ENCODE data around the gene CAPN5. TPM values are rescaled to one million over a fixed set of nuclear protein-coding genes. Genes with fewer than 3 reads are reported as not detected.
"Not testable (repeated sequence)": the region's sequence is repeated elsewhere in the genome, so short reads cannot be mapped to it uniquely, and the experiment has no call there.

CAPN5 gene
- total RNA-seq, 1 experiment from 2014 or later: 12.9 TPM

DNA sequence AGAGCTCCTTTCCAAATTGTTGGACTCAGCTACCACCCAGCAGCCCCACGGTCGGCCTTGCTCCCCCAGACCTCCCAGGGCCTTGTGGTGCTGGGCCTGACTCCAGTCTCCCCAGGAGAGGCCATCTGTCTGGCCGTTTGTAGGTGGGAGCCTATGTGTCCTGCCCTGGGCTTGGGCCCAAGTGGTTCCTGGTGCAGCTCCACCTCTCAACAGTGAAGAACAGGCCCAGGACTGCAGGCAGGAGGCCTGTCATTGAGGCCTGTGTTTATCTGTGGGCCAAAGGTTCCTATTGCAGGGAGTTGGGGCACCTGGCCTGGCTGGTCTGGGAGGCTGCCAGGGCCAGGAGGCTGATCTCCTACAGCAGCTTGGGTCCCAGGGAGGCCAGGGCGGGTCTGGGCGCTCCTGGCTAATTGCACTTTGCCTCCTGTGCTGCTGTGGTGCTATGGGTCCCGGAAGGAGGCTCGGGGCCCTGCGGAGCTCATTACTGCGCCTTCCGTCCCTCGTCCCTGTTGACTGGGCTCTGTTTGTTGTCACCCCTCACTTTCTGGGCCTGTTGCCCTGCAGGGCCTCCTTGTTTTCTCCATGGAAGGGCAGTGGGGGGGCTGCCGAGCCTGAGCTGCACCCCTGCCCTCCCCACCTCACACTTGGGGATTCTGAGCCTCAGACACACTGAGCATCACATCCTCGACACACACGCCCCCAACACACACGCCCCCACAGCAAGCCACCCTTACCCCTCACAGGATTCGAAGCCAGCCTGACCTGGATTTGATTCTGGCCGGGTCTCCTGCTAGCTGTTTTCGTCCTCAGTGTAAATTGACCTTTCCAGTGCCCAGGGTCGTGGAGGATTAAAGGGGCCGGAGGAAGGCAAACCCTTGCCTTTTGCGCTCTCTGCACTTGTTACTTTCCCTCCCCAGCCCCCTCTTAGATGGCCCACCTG, 29.1 kb downstream of the CAPN5 start:
- DNase-seq (ENCODE audit: low read depth): no peak

DNA sequence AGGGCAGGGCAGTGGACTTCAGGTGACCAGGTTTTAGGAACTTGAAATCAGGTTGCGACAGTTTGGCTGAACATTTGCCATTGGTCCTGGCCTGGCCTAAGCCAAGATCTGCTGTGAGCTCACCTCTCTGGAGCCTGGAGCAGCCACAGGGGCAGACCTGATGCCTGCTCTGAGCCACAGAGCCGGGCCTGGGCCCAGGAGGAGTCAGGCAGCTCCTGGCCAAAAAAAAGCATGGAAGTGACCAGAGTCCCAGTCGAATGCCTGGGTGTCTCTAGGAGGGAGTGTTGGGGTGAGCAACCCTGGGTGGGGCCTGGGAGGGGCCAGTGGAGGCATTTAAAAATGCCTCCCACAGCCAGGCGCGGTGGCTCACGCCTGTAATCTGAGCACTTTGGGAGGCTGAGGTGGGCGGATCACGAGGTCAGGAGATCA, 29.8 kb downstream of the CAPN5 start:
- DNase-seq (ENCODE audit: low read depth): no peak

DNA sequence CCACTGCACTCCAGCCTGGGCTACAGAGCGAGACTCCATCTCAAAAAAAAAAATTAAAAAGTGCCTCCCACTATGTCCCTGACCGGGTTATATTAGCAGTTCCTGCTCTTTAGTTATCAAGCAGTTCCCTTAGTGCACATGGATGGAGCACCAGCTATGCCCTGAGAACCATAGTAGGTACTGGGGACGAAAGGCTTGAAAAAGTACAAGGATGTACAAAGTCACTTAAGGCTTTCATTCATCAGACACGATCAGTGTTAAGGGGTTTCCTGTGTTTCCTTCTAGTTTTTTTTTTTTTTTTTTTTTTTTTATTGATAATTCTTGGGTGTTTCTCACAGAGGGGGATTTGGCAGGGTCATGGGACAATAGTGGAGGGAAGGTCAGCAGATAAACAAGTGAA, 30.4 kb downstream of the CAPN5 start:
- not testable (repeated sequence) for DNase-seq (ENCODE audit: low read depth)

DNA sequence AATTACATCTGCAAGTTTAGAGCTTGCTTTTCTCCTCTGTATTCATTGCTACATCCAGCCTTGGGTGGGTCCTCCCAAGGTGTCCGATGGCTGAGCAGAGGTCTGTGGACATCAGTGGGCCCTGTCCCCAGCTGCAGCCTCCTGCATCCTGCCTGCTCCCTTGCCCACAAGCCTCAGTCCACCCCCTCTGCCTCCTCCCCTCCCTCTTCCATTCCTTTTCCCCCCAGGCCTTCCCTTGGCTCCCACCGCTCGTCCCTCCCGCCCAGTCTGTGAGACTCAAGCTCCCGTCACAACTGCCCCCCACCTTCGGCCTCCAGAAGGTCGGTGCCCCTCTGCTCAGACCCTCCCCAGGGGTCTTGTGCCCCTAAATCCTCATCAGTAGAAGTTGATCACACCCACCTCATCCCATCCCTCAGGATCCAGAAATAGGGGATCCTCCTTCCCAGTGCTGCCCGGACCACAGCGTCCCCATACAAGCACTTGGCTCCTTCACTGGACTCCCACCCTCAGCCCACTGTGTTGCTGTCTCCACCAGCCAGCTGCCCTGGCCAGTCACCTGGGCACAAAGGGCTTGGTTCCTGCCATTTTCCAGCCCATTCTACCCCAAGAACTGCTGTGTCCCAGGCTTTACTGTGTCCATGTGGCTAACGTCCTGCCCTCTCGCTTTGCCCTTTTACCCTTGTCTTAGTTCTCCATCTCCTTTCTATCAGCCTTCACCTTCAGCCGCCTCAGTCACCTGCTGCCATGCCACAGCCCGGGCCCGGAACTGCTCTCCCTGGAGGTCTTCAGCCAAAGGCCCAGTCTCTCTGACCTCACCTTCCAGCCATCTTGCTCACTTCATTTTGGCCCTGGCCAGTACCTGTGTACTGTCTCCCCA, 33.6 kb downstream of the CAPN5 start:
- DNase-seq (ENCODE audit: low read depth): no peak

DNA sequence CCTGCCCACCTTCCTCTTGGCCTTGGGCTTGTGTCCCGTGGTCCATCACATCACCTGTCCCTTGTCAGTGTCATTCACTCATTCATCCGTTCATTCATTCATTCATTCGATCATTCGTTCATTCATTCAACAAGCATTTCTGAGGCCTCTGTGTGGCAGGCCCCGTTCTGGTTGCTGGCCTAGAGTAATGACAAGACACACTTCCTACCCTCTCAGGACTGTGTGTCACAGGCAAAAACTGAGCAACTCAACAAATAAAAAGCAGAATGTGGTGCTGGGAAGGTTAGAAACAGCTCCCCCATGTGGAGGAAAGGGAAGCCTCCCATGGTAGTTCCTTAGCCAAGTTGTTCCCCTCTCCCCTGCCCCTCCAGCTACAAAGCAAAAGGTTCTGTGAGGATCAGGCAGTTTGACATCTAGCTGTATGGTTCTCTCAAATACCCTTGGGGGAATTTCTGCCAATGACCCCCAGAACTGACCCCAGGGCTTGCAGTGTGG, 34.3 kb downstream of the CAPN5 start:
- DNase-seq (ENCODE audit: low read depth): no peak

DNA sequence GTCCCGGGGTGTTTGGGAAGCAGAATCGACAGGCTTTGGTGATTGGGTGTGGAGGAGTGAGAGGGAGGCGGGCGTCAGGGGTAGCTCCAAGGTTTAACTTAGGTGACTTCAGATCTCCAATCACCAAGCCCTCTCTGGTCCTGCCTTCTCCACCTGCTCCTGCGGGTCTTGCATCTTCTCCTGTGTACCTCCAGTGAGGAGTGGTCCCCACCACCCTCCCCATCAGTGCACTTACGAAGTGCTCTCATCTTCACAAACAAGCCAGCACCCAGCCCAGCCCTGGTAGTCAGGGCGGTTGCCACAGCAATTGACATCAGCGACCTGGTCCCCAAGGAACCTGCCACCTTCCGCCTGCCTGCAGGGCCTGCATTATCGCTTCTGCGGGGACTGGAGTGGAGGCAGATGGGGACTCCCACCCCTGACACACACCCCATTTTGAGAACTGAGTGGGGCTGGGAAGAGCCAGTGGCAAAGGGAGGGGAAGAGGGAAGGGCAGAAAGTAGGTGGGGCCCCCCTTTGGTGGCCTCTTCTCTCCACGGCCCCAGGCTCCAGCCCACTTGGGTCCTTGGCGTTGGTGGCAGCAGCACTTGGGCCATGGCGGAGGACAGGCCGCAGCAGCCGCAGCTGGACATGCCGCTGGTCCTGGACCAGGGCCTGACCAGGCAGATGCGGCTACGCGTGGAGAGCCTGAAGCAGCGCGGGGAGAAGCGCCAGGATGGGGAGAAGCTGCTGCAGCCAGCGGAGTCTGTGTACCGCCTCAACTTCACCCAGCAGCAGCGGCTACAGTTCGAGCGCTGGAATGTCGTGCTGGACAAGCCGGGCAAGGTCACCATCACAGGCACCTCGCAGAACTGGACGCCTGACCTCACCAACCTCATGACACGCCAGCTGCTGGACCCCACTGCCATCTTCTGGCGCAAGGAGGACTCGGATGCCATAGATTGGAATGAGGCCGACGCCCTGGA, 35.8 kb downstream of the CAPN5 start, which contains the start of gene OMP:
OMP (plus strand) TSS at position 595 of the 965 bp plus-strand sequence; CDS start at position 595, 0 bp downstream.
- no peak for DNase-seq (ENCODE audit: low read depth)

DNA sequence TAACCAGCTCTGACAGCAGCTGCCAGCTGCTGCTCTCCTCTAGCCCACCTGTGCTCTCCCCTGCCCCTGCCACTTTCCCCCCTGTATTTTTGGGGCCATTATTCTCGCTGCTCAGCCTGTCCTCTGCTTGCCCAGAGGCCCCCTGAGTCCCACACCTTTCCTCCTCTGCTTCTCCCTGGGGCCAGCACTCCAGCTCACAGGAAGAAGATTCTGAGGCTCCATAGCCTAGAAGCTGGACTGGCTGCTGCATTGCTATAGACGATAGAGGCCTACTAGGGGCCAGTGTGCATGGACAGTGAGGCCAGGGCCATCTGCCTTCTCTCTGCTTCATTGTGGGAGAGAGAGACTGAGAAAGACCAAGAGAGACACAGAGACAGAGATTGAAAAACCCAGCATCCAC, 36.5 kb downstream of the CAPN5 start:
- no peak for DNase-seq (ENCODE audit: low read depth)

DNA sequence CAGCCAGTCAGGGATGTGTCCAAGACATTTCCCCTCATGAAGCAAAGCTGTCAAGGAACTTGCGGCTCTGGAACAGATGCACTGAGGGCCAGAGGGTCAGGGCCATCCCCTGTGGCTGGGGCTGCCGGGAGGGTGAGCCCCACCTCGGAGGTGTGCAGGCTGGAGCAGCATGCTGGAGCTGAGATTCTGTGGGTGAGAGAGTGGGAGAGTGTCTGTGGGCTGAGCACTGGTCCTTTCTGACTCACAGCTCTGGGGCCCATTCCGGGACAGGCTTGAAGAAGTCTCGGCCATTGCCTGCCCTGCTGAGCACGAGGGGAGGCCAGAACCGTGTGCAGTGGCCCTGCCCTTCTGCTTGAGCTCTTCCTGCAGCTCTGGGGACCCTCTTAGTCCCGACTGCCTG, 38.0 kb downstream of the CAPN5 start:
- no peak for DNase-seq (ENCODE audit: low read depth)

DNA sequence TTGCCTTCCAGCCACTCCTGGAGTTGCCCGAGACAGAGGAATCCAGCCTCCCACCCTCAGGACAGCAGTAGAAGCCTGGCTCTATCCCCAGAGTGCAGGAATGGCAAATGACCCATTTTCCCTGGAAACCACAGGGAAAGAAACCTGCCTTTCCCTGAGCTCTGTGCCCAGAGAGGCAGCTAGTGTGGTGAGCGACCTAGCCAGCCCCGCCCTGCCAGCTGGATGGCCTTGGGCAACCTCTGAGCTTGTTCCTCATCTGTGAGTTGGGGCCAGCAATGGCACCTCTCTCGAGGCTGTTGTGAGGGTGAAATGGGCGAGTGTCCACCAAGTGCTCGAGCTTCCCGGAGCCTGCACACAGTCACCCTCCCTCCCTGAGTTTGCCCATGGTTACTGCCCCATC, 39.5 kb downstream of the CAPN5 start:
- DNase-seq (ENCODE audit: low read depth): no peak

DNA sequence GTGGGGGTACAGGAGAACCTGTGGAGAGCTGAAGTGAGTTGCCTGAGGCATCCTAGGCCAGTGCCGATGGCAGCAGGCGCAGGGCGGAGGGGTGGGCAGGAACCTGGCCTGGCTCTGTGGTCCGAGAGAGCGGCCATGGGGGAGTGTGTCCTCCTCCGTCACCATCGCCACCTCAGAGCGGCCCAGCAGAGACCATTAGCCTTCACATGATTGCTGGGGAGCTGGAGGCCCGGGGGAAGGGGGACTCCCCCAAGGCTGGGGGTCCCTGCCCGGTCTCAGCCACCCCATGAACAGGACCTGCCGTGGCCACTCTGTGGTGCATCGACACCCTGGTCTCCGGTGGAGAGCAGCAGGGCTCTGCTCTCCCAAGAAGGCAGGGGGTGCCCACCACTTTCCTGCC, 40.0 kb downstream of the CAPN5 start:
- DNase-seq (ENCODE audit: low read depth): no peak

DNA sequence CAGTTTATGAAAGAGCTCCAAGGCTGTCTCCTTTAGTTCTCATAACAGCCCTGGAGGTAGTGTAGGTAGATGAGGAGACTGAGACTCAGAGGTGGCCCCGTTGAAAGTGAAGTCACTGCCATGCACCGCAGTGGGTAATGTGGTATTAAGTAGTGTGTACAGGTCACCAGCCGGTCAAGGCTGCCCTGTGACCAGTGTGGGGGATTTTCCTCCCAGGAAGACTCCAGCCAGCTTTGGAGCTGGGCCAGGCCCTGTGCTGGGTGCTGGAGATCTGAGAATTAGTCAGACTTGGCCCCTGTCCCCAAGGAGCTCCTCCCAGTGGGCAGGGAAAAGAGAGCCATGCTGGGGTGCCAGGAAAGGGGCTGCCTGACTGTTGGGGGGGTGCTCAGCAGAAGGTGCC, 41.2 kb downstream of the CAPN5 start:
- DNase-seq (ENCODE audit: low read depth): peak; percentile 83

DNA sequence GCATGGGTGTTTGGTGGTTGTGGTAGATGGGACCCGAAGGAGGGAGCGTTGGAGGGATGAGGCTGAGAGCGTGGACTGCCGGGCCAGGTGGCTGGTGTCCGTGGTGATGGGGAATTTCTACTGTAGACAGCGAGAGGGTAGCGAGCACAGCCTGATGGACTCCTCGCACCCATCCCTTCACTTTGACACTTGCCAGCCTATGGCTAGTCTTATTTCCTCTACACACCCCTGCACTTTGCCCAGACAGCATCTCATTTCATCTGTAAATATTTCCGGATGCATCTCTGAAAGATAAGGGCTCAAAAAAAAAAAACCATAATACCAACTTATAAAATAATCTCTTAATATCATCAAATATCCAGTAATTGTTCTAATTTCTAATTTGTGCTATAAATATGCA, 41.7 kb downstream of the CAPN5 start:
- no peak for DNase-seq (ENCODE audit: low read depth)

DNA sequence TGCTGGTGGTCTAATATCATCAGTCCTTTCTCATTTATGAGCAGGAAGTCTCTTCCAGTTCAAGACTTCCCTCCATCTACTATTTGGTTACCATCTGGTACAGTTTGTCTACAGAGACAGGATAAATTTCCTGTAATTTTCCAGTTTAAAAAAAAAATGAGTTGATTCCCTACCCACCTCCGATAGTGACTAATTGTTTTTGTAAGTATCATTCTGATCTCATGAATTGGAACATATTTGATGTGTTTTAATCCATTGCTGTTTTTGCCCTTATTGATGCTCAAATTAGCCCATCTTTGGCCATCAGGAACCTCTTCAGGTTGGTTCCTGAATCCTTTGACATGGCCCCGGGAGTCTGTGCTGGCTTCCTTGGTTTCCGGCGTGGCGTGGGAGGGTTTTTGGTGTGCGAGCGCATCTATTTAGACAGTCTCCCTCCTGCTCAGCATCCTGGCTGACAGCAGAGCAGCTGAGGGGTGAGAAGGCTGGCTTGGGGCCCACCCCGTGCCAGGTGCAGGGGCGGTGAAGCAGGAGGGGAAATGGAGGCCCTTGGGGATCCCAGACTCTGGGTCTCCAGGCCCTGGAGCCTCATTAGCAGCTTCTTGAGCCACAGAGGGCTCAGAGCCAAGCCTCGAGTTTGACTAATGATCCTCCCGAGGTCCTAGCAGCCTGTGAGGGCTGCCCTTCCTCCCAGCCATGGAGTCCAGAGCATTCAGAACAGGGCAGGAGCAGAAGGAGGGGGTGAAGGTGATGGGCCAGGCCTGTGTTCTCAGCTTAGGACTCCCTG, 42.7 kb downstream of the CAPN5 start:
- DNase-seq (ENCODE audit: low read depth): peak; percentile 29

DNA sequence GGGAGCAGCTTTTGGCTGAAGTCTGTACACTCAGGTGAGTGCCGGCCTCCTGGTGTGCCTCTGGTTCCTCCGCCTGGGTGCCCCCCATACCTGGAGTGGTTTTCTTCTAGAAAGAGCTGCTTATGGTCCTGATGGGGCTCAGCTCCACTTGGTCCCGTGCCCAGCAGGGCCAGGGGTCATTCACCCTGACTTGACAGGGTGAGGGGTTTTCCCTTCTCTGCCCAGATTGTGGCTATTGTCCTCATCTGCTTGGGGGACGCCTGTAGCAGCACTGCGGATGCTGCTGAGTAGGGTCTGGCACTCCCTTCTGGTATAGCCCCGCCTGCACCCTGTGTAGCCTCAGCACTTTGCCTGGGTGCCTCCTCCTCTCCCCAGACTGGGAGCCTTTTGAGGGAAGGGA, 44.1 kb downstream of the CAPN5 start:
- no peak for DNase-seq (ENCODE audit: low read depth)

DNA sequence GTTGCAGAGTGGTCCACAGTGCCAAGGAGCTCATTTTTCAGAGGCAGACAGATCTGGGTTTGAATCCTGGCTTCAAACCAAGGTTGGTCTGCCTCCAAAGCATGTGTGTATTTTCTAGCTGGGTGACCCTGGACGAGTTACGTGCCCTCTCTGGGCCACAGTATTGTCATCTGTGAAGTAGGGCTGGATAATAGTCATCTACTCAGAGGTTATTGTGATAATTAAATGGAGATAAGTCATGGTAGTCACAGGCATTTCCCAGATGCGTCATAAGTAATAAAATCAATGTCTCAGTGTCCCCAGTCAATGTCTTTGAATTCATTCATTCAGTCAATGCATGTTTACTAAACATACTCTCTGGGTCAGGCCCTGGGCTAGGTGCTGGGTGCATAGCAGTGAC, 44.5 kb downstream of the CAPN5 start:
- DNase-seq (ENCODE audit: low read depth): no peak

DNA sequence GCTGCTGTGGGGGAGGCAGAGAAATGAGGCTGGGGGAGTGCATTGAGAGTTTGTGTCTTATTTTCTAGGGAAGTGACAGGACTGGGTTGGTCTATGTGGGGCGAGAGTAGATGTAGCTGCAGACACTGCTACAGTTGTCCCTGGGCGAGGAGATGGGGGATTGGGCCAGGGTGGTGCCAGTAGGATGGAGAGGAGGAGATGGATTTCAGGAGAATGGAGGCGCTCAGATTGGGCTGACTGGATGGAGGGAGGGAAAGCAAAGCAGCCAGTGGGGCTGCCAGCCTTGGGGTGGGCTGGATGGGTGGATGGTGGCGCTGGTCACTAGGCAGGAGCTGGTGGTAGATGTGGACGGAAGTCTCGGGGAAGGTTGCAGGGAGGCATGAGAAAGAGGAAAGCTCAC, 45.2 kb downstream of the CAPN5 start:
- DNase-seq (ENCODE audit: low read depth): no peak

DNA sequence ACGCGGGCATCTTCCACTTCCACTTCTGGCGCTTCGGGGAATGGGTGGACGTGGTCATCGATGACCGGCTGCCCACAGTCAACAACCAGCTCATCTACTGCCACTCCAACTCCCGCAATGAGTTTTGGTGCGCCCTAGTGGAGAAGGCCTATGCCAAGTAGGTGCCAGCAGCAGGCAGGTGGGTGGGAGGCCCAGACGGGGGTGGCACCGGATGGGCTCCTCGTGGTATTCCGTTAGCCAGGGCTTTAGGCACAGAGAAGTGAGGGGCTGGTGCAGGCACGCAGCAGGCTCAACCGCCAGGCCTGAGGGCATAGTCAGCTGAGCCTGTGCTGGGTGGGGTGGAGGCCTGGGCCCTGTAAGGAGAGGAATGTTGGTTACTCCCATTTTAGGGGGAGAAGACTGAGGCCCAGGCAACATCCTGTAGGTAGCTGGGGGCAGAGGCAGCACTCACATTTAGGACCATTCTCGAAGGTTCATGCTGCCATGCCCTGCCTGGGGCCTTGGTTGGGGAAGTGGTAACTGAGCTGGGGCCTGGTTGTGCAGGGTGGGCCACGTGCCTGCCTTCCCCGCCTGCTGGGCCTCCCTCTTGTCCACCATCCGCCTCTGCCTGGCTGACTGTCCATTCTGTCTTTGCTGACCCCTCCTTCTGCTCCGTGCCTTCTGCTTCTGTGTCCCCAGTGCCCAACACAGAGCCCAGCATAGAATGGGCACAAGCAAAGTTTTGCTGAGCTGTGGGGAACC, 46.0 kb downstream of the CAPN5 start:
- DNase-seq (ENCODE audit: low read depth): no peak

DNA sequence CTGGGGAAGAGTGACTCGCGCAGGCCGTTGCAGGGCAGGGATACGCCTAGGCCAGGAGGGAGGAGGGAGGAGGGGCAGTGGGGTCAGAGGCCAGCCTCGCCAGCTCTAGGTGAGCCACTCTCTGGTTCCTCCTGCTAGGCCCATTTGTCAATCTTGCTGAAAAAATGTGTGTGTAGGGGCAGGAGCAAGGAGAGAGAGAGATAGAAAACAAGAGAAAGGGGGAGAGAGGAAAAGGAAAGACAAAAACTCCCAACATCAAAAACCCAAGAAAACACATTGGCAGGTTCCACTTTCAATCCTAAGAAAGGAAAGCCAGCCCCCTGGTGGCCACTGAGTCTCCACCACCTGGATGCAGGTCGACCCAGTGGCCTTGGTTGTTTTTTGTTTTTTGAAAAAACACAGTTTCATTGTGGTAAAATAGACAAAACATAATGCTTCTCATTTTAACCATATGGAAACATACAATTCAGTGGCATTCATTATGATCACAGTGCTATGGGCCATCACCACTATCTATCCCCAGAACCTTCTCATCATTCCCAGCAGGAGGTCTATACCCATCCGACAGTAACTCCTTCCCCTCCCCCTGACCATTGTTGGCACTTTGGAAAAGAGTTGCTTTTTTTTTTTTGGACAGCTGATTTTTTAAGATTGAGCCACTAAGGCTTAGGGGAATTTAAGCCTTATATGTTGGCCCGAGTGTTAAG, 46.8 kb downstream of the CAPN5 start:
- peak; percentile 11 for DNase-seq (ENCODE audit: low read depth)

DNA sequence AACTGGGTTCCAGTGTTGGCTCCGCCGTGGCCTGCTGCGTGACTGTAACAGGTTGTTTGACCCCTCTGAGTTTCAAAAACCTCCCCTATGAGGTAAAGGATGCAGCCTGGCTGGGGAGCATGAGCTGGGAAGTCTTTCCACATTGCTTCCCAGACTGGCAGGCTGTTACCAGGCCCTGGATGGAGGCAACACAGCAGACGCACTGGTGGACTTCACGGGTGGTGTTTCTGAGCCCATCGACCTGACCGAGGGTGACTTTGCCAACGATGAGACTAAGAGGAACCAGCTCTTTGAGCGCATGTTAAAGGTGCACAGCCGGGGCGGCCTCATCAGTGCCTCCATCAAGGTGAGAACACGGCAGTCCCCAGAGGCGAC, 47.3 kb downstream of the CAPN5 start:
- DNase-seq (ENCODE audit: low read depth): no peak
